GM12872 (cell line): ENCODE measurements around the gene PRKCD.

Experiments used
- TF ChIP-seq, protein P1 (sequence below): IDR thresholded peaks from 3 replicates; pipeline ENCODE4 v1.5.1; 2011; ENCODE audit warnings: low read depth, mild to moderate bottlenecking, low read length, moderate library complexity; ENCODE audit not compliant: insufficient read depth

The PRKCD gene

GRCh38 chr3:53196575-53197407 is 35.8 kb downstream of the PRKCD start:
- TF ChIP-seq, protein P1, sequence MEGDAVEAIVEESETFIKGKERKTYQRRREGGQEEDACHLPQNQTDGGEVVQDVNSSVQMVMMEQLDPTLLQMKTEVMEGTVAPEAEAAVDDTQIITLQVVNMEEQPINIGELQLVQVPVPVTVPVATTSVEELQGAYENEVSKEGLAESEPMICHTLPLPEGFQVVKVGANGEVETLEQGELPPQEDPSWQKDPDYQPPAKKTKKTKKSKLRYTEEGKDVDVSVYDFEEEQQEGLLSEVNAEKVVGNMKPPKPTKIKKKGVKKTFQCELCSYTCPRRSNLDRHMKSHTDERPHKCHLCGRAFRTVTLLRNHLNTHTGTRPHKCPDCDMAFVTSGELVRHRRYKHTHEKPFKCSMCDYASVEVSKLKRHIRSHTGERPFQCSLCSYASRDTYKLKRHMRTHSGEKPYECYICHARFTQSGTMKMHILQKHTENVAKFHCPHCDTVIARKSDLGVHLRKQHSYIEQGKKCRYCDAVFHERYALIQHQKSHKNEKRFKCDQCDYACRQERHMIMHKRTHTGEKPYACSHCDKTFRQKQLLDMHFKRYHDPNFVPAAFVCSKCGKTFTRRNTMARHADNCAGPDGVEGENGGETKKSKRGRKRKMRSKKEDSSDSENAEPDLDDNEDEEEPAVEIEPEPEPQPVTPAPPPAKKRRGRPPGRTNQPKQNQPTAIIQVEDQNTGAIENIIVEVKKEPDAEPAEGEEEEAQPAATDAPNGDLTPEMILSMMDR, result peak; percentile 43; the same call in 2 of the 3 replicates

DNA sequence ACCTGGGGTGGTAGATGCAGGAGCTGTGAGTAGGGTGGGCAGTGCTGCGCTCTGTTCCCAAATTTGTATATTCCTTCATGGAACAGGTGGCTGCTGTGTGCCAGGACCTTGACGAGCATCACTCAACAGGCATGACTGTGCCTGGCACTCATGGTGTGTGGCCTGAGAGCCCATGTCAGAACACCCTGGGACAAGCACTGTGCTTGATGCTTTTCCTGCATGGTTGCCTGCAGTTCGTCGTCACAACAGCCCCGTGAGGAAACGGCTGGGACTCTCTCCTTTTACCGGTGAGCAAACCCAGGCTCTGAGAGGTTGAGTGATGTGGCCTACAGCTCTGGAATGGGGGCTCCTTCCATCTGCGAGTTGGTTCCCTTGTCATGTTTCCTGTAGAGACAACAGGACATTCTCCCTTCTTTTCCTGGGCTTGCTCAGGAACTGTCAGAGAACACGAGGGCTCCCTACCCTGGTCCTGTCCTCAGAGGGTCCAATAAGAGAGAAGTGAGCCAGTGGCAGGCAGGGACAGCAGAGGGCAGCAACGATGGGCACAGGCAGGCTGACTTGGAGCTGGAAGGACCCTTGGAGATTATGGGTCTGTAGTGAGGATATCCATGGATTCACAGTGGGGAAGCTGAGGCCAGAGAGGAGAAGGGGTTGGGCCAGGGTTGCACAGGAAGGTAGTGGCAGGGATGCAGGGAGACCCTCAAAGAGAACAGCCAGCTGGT is 37.4 kb downstream of the PRKCD start:
- TF ChIP-seq, protein P1, result no peak

DNA sequence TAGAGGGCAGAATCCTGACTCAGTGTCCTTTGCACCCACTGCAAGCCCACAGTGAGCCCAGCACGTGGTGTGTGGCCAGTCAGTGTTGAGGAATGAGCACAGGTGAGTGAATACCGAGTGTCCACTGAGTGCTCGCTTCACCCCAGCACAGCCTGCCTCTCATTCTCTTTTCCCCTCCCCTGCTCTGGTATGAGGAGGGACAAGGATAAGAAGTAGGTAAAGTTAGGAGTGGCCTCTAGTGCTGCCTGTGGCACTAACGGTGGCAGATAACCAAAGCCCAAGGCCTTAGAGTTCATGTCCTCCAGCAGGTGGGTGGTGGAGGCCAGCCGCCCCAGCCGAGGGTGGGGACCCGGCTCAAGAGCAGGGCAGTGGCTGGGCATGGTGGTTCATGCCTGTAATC is 38.0 kb downstream of the PRKCD start:
- TF ChIP-seq, protein P1, result no peak

DNA sequence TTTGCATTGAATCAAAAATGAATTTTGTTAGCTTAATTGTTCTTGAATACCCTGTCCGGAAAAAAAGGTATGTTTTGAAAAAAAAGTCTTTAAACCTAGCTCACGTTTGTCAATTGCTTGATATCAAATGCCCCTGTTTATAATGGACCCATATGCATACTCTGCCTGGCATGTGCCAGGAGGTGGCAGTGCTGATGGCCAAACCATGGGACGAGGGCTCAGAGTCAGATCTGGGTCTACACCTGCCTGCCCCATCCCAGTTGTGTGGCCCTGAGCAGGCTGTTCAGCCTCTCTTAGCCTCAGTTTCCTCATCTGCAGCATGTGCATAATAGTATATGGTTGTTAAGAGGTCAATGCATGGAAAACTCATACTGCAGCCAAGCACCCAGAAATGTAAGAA is 38.8 kb downstream of the PRKCD start:
- TF ChIP-seq, protein P1, result peak; percentile 30; the same call in 2 of the 3 replicates

DNA sequence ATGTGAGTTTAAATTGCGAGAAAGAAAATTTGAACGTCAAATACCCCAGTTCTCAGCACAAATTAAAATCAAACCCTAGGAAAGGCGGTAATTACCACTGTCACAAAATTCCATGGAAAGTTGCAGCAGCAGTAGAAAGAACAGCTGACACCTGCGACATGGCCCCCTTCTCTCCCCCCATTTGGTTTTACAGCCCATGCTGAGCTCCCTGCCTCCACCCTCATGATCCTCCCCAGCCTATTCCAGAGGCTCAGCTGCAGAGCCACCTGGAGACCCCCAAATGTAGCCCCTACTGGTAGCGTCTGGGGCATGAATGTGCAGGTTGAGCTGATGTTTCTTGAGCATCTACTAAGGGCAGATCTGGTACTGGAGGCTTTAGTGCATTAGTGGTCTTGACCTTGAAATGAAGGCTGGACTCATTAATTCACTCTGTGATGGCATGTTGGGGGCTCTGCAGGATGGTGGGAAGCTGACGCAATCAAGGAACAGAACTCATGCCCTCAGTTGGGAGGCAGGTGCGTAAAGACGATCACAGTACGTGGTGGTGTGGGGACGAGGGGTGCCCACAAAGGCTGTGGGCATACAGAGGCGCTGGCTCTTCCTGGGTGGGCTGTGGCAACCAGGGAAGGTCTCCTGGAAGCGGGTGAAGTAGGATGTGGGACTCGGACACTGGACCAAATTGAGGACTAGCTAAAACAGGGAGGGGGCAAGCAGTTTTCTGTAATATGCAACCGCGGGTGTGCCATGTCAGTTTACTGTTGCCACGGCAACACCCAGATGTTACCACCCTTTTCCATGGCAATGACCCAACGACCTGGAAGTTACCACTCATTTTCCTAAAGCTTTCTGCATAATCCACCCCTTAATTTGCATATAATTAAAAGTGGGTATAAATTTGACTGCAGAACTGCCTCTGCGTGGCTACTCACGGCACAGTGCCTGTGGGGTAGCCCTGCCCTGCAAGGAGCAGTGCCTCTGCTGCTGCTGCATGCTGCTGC is 39.8 kb downstream of the PRKCD start:
- TF ChIP-seq, protein P1, result no peak

DNA sequence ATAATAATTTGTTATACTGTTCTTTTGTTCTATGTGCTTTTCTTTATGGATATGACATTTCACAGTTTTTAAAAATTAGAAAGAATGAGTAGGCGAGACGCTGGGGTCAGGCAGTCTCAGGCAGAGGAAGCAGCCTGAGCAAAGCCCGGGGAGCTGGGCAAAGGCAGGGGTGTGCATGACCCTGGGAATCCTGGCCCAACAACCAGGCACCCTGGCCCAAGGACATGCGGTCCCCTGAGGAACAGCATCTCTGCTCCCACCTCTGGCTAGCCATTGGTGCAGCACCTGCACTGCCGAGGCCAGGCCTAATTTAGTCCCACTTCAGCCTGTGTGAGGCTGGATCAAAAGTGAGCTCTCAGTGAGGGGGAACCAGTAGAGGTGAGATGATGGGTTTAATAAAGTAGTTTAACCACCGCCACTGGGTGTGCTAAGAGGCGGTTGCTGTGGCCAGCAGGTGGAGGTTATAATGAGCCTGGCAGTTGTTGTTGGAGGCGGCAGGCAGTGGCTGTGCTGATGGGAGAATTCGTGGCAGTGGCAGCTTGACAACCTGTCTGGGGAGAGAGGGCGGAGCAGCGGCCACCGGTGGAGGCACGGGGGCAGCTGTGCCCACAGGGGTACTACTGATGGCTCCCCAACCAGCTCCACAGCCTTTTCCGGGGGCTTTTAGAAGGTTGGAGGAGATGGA is 41.5 kb downstream of the PRKCD start:
- TF ChIP-seq, protein P1, result no peak
